HG03045 (cell line): Measurements from ENCODE around the gene TDP1.
"Not testable (repeated sequence)": the region's sequence is repeated elsewhere in the genome, so short reads cannot be mapped to it uniquely, and the experiment has no call there.

Experiments used
- ATAC-seq: cut with Tn5 transposase; IDR thresholded peaks from one replicate; pipeline ENCODE4 v1.9.1; 2021; ENCODE audit warnings: mild to moderate bottlenecking, moderate library complexity; ENCODE audit not compliant: unreplicated experiment

The TDP1 gene

DNA sequence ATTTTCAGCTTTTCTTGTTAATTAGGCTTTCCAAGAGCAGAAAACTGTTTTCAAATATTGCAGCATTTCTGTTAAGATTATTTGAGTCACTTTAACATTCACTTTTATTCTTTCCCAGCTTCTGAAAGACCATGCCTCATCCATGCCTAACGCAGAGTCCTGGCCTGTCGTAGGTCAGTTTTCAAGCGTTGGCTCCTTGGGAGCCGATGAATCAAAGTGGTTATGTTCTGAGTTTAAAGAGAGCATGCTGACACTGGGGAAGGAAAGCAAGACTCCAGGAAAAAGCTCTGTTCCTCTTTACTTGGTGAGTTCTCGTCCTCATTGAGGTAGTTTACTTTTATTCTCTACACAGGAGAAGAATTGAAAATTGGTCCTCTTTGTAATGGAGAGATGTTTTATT is 33.1 kb downstream of the TDP1 start:
- ATAC-seq, result no peak

DNA sequence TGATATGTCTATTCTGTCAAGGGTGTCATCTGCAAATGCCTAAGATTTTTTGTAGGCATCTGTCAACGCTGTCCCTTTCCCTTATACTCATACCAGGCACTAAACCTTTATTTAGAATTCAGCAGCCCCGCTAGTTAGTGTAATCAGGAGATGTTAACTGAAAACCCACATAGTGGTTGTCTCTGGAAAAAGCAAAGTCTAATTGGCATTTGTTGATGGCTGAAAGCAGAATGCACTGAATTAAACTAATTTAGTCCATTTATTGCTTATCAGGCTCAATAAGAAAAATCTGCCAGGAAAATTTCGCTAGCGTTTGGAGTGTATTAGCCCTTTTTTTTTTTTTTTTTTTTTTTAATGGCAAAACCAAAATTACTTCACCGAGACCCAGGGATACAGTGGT is 34.5 kb downstream of the TDP1 start:
- ATAC-seq, result no peak

DNA sequence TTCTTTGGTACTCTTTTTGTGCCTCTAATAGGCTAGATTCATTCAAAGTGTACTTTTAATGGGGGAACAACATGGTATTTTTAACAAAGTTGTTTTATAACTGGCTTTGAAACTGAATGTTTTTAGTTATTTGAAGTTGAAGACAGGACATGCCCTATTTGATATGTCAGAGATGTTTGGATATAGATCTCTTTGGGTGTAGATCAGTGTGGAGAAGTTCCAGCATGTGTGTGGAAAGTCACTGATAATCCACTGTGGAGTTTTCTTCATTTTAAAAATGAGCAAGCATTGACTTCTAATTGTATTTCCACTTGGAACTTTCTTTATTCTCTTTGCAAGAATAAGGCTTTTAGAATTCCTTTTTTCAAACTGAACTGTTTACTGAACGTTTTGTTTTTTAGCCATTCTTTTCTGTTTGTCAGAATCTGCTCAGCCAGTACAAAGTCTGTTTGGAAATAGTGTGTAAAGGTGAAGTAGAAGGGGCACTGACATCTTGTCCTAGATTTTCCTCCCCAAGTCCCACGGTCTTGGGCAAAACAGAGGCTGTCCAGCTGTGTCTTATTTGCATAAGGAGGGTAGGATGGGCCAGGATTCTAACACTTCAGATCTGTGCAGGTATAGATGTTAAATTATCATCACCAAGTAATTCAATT is 35.0 kb downstream of the TDP1 start:
- ATAC-seq, result no peak

DNA sequence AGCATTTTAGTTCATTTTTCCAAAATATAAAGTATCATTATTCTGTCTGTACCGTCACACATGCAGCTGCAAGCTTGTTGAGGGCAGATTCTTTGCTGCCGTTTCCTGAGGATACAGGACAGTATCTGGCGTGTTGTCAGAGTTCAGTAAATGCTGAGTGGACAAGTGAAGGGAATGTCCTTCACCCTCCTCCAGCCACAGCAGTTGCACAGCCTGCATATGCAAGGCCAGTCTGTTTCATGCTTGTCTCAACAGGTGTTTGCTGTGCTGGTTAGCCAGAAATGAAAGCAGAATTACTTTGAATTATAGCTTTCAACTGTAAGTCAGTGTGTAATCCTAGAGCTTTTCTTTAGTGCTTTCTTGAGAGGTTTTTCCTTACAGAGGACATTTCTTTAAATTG is 36.5 kb downstream of the TDP1 start:
- no peak for ATAC-seq

DNA sequence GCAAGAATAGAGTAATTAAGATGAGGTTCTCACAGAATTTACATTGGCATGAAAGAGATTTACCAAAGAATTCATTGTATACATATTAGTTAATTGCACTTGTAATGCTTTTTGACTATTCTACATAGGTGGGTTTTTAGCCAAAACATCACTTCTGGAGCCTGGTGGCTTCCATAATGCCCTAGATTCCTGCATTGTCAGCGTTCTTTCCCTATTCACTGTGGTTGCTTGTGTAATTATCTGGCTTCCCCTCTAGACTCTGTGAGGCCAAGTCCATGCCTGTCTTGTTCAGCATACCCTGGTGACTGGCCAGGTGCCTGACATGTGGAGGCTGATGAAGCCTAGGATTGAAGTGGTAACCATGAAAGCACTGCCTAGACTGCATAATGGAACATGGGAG is 41.2 kb downstream of the TDP1 start:
- ATAC-seq, result no peak

DNA sequence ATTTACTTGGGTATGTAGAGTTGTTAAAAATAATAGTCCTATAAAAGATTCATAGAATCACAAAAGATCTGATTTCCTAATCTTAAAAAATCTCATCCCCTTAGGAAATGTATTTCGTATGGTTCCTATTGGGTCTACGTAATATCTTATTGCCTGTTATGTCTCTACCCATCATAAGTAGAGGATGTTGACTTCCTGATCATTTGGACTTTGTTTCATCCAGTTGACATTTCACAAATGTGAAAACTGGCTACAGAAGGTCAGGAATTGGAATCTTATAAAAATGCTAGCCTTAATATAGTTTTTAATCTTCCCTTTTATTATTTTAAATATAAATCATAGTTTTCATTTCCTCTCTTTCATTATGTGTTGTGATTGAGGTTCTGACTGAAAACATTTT is 45.2 kb downstream of the TDP1 start:
- no peak for ATAC-seq

DNA sequence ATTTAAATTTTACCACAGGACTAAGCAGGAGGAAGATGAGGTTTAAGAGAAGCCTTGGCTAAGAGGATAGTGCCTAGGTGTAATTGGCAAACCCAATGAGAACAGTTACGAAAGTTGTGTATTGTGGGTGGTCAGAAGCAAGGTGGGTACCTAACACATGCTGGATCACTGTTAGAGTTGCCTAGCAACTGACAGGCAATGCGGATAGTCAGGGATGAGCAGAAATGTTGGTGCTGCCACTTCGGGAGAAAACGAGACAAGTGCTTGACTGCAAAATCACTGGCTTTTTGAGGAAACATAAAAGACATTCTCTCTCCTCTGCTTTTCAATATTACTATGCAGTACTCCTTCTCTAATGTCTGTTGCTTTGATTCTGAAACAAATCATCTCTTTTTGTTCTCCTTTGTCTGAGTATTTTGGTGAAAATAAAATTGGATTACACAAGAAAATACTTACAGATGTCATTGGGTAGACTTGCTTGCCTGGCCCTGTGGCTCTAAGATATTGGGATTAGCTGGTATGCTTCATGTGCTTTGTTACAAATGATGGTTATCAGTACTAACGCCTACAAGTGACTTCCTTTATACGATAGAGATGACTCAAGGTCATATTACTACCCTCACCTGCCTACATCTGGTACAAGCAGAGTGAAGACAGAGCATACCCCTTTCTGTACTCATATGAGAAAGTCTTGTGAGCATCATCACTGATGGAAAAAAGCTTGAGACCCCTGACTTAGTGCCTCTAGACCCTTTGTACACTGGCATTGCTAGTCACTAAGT is 48.0 kb downstream of the TDP1 start:
- no peak for ATAC-seq

DNA sequence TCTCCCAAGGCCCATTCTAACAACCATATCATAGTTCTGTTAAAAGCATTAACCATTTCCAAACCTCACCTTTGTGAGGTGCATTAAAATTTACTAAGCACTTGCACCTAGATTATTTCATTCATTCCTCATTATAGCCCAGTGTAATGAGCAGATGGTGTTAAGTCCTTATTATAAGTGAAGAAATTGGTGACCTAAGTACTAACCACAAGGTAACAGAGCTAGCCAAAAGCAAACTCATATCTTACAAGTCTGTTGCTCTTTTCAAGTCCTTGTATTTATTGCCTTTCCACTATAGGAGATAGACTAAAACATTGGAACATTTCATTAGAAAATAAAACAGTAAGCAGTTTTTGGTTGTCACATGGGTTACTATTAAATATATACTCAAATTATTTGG is 49.7 kb downstream of the TDP1 start:
- no peak for ATAC-seq

DNA sequence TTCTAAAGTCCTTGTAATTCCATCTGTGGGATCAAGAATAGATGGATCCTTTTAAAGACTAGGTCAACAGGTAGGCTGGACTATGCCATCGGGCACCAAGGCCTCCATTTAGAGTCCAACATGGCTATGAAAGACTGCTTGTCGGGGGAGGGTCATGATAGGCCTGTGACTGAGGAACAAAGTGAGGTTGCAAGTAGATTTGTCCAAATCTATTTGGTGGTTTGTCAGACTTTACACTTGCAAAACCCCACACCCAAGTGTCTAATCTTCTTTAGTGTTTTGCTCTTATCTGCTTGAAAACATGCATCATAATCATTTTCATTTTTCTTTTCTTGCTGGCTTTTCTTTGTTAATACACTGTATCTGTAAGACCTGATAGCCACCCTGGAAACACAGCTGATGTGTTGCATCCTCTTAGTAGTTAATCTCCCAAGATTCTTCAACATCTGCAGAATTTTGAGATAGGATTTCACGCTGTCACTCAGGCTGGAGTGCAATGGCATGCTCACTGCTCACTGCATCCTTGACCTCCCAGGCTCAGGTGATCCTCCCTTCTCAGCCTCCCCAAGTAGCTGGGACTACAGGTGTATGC is 50.3 kb downstream of the TDP1 start:
- ATAC-seq, result no peak

DNA sequence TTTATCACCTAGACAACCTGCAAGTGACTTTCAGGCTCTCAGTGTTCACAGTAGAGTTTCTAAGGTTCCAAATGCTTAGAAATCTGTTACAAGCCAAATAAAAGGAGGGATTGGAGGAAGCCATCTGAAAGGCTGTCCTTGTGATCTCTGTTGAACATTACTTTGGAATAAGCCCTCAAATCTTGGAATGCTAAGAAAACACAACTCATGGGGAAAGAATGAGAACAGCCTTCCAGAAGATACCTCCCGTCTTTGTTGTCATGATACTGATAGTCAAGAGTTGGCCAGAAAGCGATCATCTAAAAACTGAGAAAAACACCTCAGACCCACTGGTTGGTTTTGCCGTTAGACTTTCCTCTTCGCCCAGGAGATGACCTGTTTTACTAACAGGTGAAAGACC is 61.6 kb downstream of the TDP1 start:
- ATAC-seq, result no peak

DNA sequence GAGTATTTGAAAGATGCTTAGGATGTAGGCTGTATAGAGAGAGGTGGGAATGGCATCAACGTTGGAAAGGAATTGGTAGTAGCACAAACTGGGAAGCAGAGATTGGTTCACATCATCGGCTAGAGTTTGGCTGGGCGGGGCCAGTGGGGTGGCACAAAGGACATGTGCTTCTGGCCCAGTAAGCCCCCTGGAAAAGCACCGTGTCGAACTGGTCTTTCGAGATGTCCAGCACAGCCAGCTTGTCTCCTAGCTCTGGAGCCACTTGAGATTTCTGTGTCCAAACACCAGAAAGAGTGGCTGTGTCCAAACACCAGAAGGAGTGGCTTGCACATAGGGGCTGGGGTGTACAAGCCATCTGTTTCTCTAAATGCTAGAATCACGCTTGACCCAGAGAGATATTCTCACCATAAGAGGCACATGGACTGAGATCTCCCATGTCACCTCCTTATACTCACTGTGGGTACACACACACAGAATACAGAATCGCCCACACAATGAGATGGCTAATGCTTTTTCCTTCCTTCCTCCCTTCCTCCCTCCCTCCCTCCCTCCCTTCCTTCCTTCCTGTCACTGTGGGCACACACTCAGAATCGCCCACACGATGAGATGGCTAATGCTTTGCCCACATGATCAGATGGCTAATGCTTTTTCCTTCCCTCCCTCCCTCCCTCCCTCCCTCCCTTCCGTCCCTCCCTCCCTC is 64.2 kb downstream of the TDP1 start:
- ATAC-seq, result no peak

DNA sequence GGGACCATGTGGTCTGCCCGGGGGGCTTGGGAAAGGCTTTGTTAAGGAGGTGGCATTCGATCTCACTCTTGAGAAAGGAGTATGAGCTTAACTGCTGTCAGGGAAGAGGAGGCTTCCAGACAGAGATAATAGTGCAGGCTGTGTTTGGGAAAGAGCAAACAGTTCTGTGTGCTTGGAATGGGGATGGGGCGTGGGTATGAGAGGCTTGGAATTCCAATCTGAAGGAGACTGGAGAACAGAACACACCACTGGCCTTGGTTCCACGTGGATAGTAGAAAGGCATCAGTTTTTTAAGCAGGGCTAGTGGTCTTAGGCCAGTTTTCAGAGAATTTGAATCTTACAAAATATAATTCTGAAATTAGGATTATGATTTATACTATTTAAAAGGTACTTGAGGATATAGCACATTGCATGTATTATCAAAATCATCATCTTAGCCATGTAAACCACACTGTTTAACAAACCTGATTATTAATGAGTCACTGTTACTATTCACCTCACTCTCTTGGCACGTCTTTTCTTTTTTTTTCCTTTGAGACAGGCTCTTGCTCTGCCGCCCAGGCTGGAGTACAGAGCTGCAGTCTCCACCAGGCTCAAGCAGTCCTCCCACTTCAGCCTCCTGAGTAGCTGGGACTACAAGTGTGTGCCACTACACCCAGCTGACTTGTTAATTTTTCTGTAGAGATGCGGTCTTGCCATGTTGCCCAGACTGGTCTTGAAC is 67.6 kb downstream of the TDP1 start:
- ATAC-seq, result no peak

DNA sequence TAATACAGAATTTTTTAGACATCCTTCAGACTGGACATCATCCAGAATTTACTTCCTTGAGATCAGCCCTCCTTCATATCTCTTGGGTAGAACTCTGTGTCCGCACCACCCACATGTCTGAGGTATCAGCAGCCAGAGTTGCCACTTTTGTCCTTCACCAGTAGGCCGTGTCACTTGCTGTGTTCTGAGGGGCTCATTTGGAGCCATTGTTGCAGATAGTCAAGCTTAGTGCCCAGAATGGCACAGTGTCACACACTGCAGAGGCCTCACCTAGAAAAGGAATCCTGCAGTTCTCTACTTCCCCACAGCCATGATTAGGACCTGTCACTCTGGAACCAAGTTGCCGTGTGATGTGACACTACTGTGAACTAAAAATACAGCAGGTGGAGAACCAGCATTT is 69.2 kb downstream of the TDP1 start:
- ATAC-seq, result no peak

DNA sequence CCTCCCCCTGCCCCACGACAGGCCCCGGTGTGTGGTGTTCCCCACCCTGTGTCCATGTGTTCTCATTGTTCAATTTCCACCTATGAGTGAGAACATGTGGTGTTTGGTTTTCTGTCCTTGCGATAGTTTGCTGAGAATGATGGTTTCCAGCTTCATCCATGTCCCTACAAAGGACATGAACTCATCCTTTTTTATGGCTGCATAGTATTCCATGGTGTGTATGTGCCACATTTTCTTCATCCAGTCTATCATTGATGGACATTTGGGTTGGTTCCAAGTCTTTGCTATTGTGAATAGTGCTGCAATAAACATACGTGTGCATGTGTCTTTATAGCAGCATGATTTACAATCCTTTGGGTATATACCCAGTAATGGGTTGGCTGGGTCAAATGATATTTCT is 70.9 kb downstream of the TDP1 start:
- ATAC-seq, result not testable (repeated sequence)

DNA sequence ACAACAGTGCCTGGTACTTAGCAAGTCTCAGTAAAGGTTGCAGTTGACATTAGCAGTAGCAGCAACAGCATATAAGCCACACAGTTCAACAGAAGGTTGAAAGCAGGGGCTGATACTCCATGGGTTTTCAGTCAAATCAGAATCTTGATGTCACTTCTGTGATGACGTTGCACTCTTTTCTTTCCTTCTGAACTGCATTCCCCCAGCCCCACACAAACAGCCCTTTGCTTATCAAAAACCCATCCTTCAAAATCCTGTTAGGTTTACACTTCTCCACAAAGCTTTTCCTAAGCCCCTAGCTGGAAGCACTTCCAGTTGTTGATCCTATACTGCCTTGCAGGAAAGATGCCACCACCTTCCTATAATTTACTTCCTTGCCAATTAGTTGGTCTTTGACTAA is 72.1 kb downstream of the TDP1 start:
- no peak for ATAC-seq

DNA sequence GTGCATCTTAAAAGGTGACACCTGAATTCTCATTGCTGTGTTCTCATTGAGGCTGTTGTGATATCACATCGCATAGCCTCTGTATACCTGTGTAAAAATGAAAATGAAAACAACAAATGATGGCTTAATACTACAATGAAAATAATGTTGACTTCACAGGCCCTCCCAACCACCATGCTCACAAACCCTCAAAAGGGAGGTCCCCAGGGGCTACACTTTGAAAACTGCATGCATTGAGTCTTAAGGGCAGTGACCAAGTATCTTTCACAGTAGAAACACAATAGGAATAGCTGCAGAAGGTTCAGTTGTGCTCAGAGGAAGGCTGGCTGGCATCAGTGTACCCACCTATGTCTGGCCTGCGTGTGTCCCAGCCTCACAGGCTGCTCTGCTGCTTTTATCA is 78.4 kb downstream of the TDP1 start:
- ATAC-seq, result no peak

DNA sequence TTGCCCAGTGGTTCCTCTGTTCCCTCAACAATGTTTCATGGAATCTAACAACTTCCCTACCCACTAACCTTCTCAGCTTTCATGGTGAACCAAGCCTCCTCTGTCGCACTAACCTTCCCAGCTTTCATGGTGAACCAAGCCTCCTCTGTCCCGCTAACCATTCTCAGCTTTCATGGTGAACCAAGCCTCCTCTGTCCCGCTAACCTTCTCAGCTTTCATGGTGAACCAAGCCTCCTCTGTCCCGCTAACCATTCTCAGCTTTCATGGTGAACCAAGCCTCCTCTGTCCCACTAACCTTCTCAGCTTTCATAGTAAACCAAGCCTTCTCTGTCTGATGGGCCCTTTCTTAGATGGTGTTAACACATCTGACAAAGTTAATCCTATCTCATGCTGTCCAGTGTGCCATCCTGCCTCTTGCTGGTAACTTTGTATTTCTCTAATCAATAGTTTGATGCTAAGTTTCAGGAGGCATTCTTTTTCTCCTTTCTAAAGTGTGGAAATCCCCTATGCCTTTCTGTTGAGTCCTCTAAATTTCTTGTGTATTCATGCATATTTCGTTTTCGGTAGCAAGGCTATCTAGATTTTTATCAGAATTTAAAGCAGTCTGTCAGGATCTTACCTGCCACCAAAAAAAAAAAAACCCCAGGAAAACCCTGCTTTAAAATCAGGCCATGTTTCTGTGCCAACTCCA is 79.3 kb downstream of the TDP1 start:
- ATAC-seq, result no peak

DNA sequence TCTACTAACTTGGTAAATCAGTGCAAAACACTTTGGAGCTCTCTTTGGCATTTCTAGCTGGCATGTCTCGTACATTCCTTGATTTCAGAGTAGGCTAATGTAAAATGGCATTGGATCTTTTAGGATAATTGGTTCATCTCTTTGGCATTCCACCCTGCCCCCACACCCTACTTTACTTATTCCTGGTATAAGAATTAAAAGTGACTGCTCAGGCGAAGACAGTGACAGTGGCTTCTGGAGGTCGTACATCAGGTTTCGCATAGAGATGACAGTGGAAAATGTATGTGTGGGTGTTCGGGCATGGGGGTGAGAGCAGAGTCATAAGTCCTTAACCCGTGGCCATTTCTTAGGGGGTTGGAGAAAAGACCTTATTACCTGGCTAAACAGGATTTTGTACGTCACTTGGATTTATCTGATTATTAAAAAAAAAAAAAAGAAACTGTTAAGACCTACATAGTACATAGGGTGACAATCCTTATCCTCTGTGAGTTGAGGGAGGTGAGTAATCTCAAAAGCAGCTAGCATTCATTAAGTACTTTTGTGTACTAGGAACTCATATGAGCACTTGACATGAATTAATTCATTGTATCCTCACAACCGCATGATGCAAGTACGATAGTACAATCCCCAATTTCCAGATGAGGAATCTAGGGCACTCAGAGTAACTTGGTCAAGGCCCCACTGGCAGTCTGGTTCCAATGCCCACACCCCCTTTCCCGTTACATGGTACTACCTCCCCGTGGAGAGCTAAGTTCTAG is 83.7 kb downstream of the TDP1 start:
- ATAC-seq, result no peak

DNA sequence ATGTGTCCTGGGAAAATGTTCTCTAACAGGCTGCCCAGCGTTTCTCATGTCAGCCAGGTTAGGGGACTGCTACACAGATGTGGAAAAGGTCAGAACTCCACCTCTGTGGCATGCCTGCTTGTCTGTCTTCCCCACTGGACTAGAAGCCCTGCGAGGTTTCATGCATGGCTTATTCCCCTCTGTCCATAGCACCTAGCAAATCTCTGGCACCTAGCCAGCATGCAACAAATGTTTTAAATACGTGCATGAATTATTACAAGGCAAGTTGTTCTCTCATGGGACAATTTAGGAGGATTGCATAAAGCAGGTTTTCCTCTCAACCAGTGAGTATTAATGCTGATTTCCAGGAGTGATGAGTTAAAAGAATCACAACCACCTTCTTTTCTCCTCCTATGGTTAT is 84.7 kb downstream of the TDP1 start:
- no peak for ATAC-seq
